ENCODE data around the gene C1QTNF2.

C1QTNF2 gene

GRCh38 chr5:160303690-160304089 lies 66.7 kb downstream of the C1QTNF2 start:
- DNase-seq (ENCODE audit: low spot score): no peak

GRCh38 chr5:160298189-160298588 lies 72.2 kb downstream of the C1QTNF2 start:
- DNase-seq (ENCODE audit: low spot score): no peak

DNA sequence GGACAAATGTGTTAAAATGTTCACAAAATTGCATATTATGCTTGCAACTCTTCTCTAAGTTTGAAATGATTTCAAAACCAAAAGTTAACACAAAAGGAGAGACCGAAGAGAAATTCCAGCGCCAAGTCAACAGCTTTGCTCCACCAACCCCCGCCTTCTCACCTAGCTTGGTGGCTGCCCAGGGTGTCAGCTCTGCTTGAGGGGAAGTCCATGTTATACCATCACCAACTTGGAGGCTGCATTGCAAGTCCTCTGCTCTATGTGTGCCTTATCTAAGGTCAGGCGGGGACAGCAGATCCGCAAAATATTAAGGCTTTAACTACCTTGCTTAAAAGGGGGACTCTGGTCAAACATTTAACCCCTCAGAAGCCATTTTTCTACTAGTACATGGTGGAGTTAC lies 72.7 kb downstream of the C1QTNF2 start:
- no peak for DNase-seq (ENCODE audit: low spot score)
